Epithelial cell of esophagus (primary cell): ENCODE results near the gene ZGRF1.
"Not testable (repeated sequence)": the region's sequence is repeated elsewhere in the genome, so short reads cannot be mapped to it uniquely, and the experiment has no call there.

Experiments
- DNase-seq: peaks from one replicate; pipeline ENCODE4 v3.0.0; 2010; ENCODE audit warnings: low read depth
- H3K4me3 ChIP-seq: 2 replicates; pipeline ENCODE4 v1.5.1; 2011; ENCODE audit warnings: mild to moderate bottlenecking, low read length, control low read depth
- CTCF ChIP-seq: IDR thresholded peaks from 2 replicates; pipeline ENCODE4 v1.5.1; 2011; ENCODE audit warnings: low read depth, mild to moderate bottlenecking, low read length, control low read depth, inconsistent platforms; ENCODE audit not compliant: insufficient read depth; ENCODE audit errors: missing control alignments

ZGRF1 gene

DNA sequence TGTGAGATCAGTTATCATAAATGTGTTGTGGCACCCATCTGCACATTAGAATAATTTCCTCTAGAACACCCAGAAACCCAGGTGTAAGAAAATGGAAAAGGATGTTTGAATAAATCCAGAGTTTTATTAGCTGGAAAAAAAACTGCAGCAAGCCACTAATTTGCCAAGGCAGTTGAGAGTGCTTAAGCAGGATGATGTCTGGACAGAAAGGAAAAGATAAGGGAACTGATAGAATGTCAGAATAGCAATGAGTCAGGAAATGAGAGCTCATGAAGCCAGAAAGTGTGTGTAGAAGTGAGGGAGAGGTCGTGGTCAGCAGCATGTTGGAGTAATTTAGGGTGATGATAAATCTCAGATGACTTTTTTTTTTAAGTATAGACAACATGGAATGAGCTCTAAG is 105.6 kb downstream of the ZGRF1 start:
- TF ChIP-seq CTCF: no peak
- DNase-seq: no peak
- H3K4me3 ChIP-seq: no peak overlapping the region

DNA sequence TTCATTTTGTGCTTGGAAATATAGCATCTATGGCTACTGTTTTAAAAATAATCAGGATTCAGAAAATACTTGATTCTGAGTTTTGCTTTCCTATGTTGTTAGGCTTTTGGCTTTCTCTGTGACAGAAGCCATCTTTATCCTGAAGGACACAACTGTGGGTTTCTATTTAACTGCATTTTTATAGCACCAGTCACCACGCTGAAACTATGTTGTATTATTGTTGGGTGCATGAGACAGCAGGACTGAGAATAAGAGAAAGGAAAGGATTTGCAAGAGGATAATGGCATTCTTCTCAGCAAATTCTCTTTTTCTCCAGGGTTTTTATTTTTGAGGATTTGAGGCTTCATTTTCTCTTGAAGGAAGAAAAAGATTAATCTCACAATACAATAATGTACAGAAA is 110.6 kb downstream of the ZGRF1 start:
- TF ChIP-seq CTCF: no peak
- DNase-seq: no peak

DNA sequence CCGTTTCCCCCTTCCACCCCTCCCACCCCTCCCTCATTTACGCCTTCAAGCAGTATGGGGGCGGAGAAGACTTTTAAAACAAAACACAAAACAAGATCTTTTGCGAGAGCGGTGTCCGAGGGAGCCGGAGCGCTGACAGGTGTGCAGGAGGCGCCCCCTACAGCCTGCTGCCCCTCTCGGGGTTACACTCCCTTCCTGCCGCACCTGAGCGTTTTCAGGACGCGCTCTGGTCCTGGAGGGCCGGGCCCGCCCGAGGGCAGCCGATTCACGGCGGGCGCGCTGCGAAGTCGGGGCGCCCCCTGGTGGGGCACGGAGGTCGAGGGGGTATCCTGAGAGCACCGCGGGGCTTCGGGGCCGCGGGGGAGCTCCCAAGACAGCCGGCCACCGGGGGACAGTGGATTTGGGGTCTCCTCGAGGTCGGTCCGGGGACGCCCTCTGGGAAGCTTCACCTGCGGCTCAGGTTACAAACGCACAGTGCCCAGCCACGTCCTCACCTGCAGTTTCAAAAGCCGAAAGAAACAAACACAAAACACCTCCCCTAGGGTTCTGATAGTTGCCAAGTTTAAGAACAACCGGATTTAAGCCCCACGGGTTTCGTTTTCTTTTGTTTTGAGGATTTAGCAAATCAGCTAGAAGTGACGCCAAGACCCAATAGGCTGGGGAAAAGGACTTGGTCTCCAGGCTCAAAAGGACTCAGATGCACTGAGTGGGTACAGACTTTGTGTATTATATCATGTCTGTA is 112.8 kb downstream of the ZGRF1 start:
- H3K4me3 ChIP-seq: peak overlapping the region; percentile 46
- peak; percentile 38 for TF ChIP-seq CTCF
- DNase-seq: peak; percentile 64

More for the DNA sequence above, 110.6 kb downstream of the ZGRF1 start:
- H3K4me3 ChIP-seq: no peak overlapping the region

GRCh38 chr4:112523008-112523721 is 113.5 kb downstream of the ZGRF1 start:
- DNase-seq: peak; percentile 50
- H3K4me3 ChIP-seq: peak overlapping the region; percentile 46
- TF ChIP-seq CTCF: no peak

GRCh38 chr4:112522431-112522830 is 114.3 kb downstream of the ZGRF1 start:
- not testable (repeated sequence) for DNase-seq, H3K4me3 ChIP-seq

DNA sequence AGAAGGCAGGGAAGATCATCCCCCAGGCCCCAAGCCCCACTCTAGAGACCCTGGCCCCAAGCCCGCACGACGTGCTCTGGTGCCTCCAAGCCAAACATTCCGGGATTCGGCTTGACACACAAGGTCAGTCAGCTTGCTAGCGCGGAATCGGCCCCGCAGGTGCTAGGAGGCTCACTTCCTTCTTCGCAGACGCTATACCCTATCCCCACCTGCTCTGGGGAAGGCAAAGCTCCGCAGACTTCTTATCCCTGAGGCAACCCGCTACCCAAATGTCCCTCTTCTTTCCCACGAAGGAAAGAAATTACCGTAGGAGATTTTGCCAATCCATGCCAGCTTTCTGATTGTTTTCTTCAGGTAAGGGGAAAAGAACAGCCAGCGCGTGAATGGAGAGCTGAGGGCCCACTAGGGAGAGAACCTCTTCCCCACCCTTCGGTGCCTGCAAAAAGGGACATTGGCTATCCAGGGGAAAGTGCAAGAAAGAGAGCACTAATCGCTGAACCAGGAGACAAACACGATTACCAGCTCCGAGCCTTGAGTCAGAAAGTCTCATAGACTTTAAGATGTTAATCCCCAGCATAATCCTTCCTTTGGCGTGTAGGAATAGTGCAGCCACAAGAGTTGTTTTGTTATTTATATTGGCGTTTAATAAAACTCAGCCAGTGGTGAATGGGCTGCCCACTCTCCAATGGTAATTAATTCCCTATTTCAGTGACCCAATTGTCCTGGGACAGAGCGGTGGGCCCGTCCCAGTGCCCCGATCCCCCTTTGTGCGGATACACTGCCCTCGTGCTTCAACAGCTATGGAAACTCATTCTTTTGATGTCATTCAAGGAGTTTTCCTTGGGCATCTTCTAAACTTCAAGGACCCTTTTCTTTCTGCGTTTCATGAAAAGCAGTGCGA is 115.3 kb downstream of the ZGRF1 start:
- H3K4me3 ChIP-seq: no peak overlapping the region
- DNase-seq: no peak
- TF ChIP-seq CTCF: no peak

GRCh38 chr4:112520598-112521122 is 116.0 kb downstream of the ZGRF1 start:
- H3K4me3 ChIP-seq: no peak overlapping the region
- TF ChIP-seq CTCF: no peak
- no peak for DNase-seq
